OCI-LY3 (cell line): ENCODE results near the gene C12orf75.

Source experiments
- H2AFZ ChIP-seq: fragments of 200-600, 300-600 bp; shearing (Covaris generic); 2 replicates; pipeline ENCODE4 v1.6.0; 2014; ENCODE audit warnings: antibody characterized with exemption, low read depth, low read length
- H3K27ac ChIP-seq: fragments of 200-600, 300-600 bp; sonication (generic); 2 replicates; pipeline ENCODE4 v1.5.1; 2014; ENCODE audit warnings: mild to moderate bottlenecking, low read length, moderate library complexity, mixed read lengths
- H3K27me3 ChIP-seq: fragments of 200-600, 300-600 bp; sonication (generic); 2 replicates; pipeline ENCODE4 v1.6.1; 2014; ENCODE audit warnings: low read depth, low read length, mixed read lengths
- H3K36me3 ChIP-seq: fragments of 200-600, 300-600 bp; sonication (generic); replicated peaks from 2 replicates; pipeline ENCODE3; 2014; ENCODE audit warnings: low read depth, low read length, mixed read lengths
- H3K4me1 ChIP-seq: fragments of 300-600, 200-600 bp; sonication (generic); 2 replicates; pipeline ENCODE4 v1.6.1; 2014; ENCODE audit warnings: low read length, mixed read lengths
- H3K4me2 ChIP-seq: fragments of 200-600, 300-600 bp; sonication (generic); 2 replicates; pipeline ENCODE4 v1.6.1; 2014; ENCODE audit warnings: low read length, mixed read lengths
- H3K4me3 ChIP-seq: fragments of 300-600, 200-600 bp; sonication (generic); 2 replicates; pipeline ENCODE4 v1.5.1; 2014; ENCODE audit warnings: antibody characterized with exemption, mild to moderate bottlenecking, low read length, moderate library complexity
- H3K79me2 ChIP-seq: fragments of 300-600, 200-600 bp; shearing (Covaris generic); 2 replicates; pipeline ENCODE4 v1.6.1; 2014; ENCODE audit warnings: mild to moderate bottlenecking, low read length, mixed read lengths
- H3K9ac ChIP-seq: fragments of 300-600, 200-600 bp; shearing (Covaris generic); 2 replicates; pipeline ENCODE4 v1.6.0; 2014; ENCODE audit warnings: mild to moderate bottlenecking, low read length, moderate library complexity
- H3K9me3 ChIP-seq: fragments of 200-600, 300-600 bp; shearing (Covaris generic); 2 replicates; pipeline ENCODE4 v1.6.1; 2014; ENCODE audit warnings: low read length, mixed read lengths; ENCODE audit not compliant: insufficient read depth
- H4K20me1 ChIP-seq: fragments of 200-600, 300-600 bp; sonication (generic); 2 replicates; pipeline ENCODE4 v1.6.1; 2016; ENCODE audit warnings: low read length, mixed read lengths; ENCODE audit not compliant: insufficient read depth
- EZH2phosphoT487 ChIP-seq: fragments of 200-600 bp; shearing (Covaris generic); IDR thresholded peaks from 2 replicates; pipeline ENCODE4 v1.6.1; 2018; ENCODE audit warnings: antibody characterized with exemption, mixed run types, low read depth
- TF ChIP-seq, protein P1 (sequence below): fragments of 200-600, 300-600 bp; sonication (generic); IDR thresholded peaks from 2 replicates; pipeline ENCODE4 v1.5.1; 2014; ENCODE audit warnings: antibody characterized with exemption, low read length, low read depth

The C12orf75 gene

DNA sequence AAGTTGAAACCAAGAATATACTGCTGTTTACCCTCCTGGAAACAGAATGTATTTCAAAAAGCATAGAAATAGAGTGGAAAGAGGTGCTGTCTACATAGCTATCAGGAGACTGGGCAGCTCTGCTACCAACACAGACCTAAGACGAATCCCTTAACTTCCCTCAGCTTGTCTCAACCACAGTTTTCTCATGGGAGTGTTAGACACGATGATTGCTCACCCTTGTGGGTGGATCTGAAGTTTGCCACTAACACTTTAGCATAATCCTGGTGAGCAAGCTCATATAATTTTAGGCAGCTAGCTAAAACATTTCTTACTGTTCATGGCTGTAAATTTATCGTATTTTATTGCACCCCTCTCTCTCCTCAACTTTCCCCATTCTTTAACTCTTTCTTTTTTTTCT is 38.5 kb downstream of the C12orf75 start:
- H3K4me3 ChIP-seq = no peak overlapping the region
- TF ChIP-seq EZH2phosphoT487 = no peak
- TF ChIP-seq, protein P1, sequence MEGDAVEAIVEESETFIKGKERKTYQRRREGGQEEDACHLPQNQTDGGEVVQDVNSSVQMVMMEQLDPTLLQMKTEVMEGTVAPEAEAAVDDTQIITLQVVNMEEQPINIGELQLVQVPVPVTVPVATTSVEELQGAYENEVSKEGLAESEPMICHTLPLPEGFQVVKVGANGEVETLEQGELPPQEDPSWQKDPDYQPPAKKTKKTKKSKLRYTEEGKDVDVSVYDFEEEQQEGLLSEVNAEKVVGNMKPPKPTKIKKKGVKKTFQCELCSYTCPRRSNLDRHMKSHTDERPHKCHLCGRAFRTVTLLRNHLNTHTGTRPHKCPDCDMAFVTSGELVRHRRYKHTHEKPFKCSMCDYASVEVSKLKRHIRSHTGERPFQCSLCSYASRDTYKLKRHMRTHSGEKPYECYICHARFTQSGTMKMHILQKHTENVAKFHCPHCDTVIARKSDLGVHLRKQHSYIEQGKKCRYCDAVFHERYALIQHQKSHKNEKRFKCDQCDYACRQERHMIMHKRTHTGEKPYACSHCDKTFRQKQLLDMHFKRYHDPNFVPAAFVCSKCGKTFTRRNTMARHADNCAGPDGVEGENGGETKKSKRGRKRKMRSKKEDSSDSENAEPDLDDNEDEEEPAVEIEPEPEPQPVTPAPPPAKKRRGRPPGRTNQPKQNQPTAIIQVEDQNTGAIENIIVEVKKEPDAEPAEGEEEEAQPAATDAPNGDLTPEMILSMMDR = no peak
- H3K9ac ChIP-seq = no peak overlapping the region
- H2AFZ ChIP-seq = no peak overlapping the region
- no peak overlapping the region for H3K27ac ChIP-seq
- no peaks in the 10 kb centered on the region for H3K36me3 ChIP-seq
- no peaks in the 10 kb centered on the region for H3K9me3 ChIP-seq
- no peaks in the 10 kb centered on the region for H3K27me3 ChIP-seq
- H3K79me2 ChIP-seq = no peaks in the 10 kb centered on the region
- no peaks in the 10 kb centered on the region for H4K20me1 ChIP-seq
- no peaks in the 10 kb centered on the region for H3K4me1 ChIP-seq
- no peak overlapping the region for H3K4me2 ChIP-seq

DNA sequence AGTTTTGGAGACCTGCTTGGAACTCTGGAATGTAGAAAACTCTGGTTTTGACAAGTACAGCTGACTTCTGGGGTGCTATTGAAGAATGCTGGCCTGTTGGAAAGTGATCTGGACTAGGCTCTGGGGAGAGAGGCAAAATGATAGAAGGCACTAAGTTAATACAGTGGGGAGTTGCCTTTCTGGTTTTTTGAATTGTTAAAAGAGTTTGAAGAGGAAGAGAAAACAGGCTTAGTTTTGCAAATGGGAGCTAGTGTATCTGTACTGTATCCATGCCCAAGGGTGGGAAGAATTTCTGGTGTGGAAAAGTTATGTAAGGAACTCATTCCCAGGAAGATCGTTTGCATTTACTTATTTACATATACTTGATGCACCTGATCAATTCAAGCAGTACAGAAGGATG is 43.8 kb downstream of the C12orf75 start:
- Histone ChIP-seq H3K9me3 (no peaks in the 10 kb centered on the region), H3K9ac (no peak overlapping the region)

DNA sequence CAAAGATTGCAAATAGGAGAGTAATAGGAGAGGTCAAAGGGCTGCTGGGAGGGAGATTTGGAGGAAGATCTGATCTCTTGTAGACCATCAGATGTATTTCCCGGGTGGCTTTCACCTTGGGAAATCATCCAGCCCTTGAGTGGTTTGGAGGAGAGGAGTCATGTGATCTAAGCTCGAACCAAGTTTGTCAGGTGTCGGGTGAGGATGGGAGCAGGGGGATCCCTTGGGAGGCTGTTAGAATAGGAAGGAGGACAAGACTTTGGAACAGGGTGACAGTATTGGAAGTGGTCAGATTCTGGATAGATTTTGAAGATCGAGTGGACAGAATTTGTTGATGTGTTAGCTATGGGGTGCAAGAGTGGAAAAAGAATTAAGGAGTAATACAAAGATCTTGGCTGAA is 46.6 kb downstream of the C12orf75 start:
- TF ChIP-seq EZH2phosphoT487 = no peak
- TF ChIP-seq, protein P1 = no peak
- no peak overlapping the region for H3K4me3 ChIP-seq
- no peak overlapping the region for H3K9ac ChIP-seq
- no peaks in the 10 kb centered on the region for H3K4me1 ChIP-seq
- H3K36me3 ChIP-seq = no peaks in the 10 kb centered on the region
- H3K79me2 ChIP-seq = no peaks in the 10 kb centered on the region
- H2AFZ ChIP-seq = no peak overlapping the region
- H3K9me3 ChIP-seq = no peaks in the 10 kb centered on the region
- no peak overlapping the region for H3K27ac ChIP-seq
- H3K4me2 ChIP-seq = no peak overlapping the region
- H3K27me3 ChIP-seq = no peaks in the 10 kb centered on the region
- H4K20me1 ChIP-seq = no peaks in the 10 kb centered on the region

More for the DNA sequence above, 43.8 kb downstream of the C12orf75 start:
- Histone ChIP-seq H3K36me3 (no peaks in the 10 kb centered on the region), H2AFZ (no peak overlapping the region), H3K27me3 (no peaks in the 10 kb centered on the region), H4K20me1 (no peaks in the 10 kb centered on the region), H3K79me2 (no peaks in the 10 kb centered on the region), H3K4me1 (no peaks in the 10 kb centered on the region), H3K4me3 (no peak overlapping the region), H3K27ac (no peak overlapping the region), H3K4me2 (no peak overlapping the region)
- TF ChIP-seq EZH2phosphoT487 = no peak
- TF ChIP-seq, protein P1 = no peak

DNA sequence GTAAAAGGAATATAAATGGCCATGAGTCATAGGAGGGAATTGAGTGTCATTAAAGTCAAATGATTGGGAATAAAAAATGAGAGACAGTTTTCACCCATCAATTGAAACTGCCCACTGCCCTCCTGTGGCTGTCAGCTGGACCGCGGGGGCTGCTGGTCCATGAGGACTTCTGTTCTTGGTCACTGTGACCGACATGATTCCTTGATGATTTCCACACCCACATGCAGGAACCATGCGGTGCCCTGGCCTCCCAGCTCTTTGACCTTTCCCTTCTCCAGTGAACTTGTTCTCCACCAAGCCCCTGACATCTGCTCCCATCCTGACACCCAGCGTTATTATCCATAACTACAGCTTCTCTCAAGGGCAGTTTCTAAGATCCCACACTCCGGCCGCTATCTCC is 48.4 kb downstream of the C12orf75 start:
- TF ChIP-seq EZH2phosphoT487 = no peak
- TF ChIP-seq, protein P1 = peak; percentile 20

More for the DNA sequence above, 48.4 kb downstream of the C12orf75 start:
- no peaks in the 10 kb centered on the region for H3K27me3 ChIP-seq
- H3K9me3 ChIP-seq = no peaks in the 10 kb centered on the region
- no peaks in the 10 kb centered on the region for H3K36me3 ChIP-seq
- H3K4me1 ChIP-seq = peaks cover 4% of the 10 kb centered on the region; the same call in 1 of the 2 replicates
- H3K4me2 ChIP-seq = no peak overlapping the region
- H3K4me3 ChIP-seq = no peak overlapping the region
- H3K79me2 ChIP-seq = no peaks in the 10 kb centered on the region
- H2AFZ ChIP-seq = no peak overlapping the region
- no peak overlapping the region for H3K27ac ChIP-seq
- H3K9ac ChIP-seq = no peak overlapping the region
- H4K20me1 ChIP-seq = no peaks in the 10 kb centered on the region
